Hepatocyte (in vitro differentiated cells): ENCODE data around the gene OR2B6.

Experiments used
- EZH2phosphoT487 ChIP-seq: fragments of 200-600 bp; sonication (generic); IDR thresholded peaks from one replicate; pipeline ENCODE4 v1.6.1; 2018; ENCODE audit warnings: antibody characterized with exemption, mild to moderate bottlenecking, low read depth, moderate library complexity; ENCODE audit not compliant: unreplicated experiment, severe bottlenecking
- TF ChIP-seq, protein P1 (sequence below): fragments of 200-600 bp; sonication (generic); IDR thresholded peaks from 2 replicates; pipeline ENCODE4 v1.5.1; 2016; ENCODE audit warnings: antibody characterized with exemption, mild to moderate bottlenecking; ENCODE audit not compliant: poor library complexity

DNA sequence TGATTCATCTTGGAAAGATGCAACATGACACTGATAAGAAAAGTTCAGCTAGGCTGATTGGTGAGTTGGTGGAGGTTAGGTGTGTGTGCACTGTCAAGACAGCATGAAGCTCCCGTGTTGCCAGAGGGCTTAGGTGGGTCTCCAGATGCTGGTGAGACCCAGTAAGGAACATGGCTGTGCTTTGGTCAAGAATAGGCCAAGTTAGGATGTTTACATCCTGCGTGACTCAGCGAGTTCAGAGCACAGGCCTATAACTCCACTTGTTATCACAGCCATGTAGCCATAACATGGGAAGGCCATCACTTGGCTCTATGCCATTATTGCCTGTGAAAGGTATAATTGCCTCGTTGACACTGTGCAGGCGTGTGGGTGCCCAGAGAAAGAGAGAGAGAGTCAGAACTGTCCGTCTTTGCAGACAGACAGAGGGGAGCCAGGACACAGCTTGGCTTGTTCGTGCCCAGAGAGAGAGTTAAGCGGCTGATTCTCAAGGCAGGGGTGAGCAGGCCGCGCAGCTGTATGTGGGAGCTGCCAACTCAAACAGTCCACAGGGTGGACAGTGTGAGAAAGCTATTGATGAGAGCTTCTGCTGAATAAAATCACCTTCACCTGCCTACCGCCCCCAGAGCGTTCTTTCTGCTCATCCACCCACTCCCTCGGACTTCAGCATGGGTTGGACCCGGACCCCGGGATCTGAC, 43.5 kb downstream of the OR2B6 start:
- TF ChIP-seq, protein P1, sequence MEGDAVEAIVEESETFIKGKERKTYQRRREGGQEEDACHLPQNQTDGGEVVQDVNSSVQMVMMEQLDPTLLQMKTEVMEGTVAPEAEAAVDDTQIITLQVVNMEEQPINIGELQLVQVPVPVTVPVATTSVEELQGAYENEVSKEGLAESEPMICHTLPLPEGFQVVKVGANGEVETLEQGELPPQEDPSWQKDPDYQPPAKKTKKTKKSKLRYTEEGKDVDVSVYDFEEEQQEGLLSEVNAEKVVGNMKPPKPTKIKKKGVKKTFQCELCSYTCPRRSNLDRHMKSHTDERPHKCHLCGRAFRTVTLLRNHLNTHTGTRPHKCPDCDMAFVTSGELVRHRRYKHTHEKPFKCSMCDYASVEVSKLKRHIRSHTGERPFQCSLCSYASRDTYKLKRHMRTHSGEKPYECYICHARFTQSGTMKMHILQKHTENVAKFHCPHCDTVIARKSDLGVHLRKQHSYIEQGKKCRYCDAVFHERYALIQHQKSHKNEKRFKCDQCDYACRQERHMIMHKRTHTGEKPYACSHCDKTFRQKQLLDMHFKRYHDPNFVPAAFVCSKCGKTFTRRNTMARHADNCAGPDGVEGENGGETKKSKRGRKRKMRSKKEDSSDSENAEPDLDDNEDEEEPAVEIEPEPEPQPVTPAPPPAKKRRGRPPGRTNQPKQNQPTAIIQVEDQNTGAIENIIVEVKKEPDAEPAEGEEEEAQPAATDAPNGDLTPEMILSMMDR = no peak
- no peak for TF ChIP-seq EZH2phosphoT487
